ENCODE results near the gene PBX3. TPM values are rescaled to one million over a fixed set of nuclear protein-coding genes. Genes with fewer than 3 reads are reported as not detected.

Gene PBX3
- total RNA-seq, 1 experiment from 2014 or later = 46.0 TPM

GRCh38 chr9:125902831-125903512 lies 155.8 kb downstream of the PBX3 start:
- no peak overlapping the region for H3K27ac Mint-ChIP-seq
- Histone ChIP-seq H2BK120ac (ENCODE audit: low read depth, low read length, poor library complexity, severe bottlenecking) (no peak overlapping the region), H3K14ac (ENCODE audit: insufficient read depth, low read length) (no peak overlapping the region), H4K5ac (ENCODE audit: insufficient read length, low read depth, low read length) (no peak overlapping the region), H2AFZ (ENCODE audit: low read length) (no peak overlapping the region), H3T11ph (ENCODE audit: low read length) (no peak overlapping the region), H3K23me2 (ENCODE audit: insufficient read length, low read depth, low read length, poor library complexity, severe bottlenecking) (no peaks in the 10 kb centered on the region), H3K79me1 (ENCODE audit: insufficient read depth, low read depth, low read length, poor library complexity, severe bottlenecking) (peaks cover 2% of the 10 kb centered on the region), H3K9me3 (ENCODE audit: control insufficient read depth, low read depth, low read length) (no peaks in the 10 kb centered on the region), H3K23ac (ENCODE audit: insufficient read length, low read depth, low read length) (no peak overlapping the region), H2AK5ac (ENCODE audit: insufficient read length, low read length) (no peak overlapping the region), H3K18ac (ENCODE audit: insufficient read length, low read depth, low read length) (no peak overlapping the region), H3K4me2 (ENCODE audit: insufficient read depth, insufficient read length, low read length) (no peak overlapping the region), H3K56ac (ENCODE audit: insufficient read length, low read depth, low read length) (no peak overlapping the region), H3K9ac (ENCODE audit: extremely low read depth, insufficient read length, low read length) (no peak overlapping the region), H4K20me1 (ENCODE audit: control insufficient read depth, insufficient read depth, insufficient read length) (no peaks in the 10 kb centered on the region), H3K4me1 (ENCODE audit: insufficient read depth, low read length) (peaks cover 4% of the 10 kb centered on the region; the same call in 1 of the 2 replicates), H3K27me3 (ENCODE audit: insufficient read depth, low read length) (no peaks in the 10 kb centered on the region), H3K4ac (ENCODE audit: low read depth, low read length) (no peak overlapping the region), H3K79me2 (ENCODE audit: insufficient read depth, low read length) (no peaks in the 10 kb centered on the region; the same call in 1 of the 2 replicates), H4K91ac (ENCODE audit: insufficient read length, low read depth, low read length) (no peak overlapping the region), H4K8ac (replicated peaks; ENCODE audit: insufficient read length, low read depth, low read length) (no peak overlapping the region), H2BK15ac (ENCODE audit: low read depth, low read length) (no peak overlapping the region), H2BK5ac (ENCODE audit: insufficient read length, low read length) (no peak overlapping the region), H3K27ac (ENCODE audit: insufficient read length, low read depth, low read length) (no peak overlapping the region), H2BK20ac (ENCODE audit: low read depth, low read length, poor library complexity, severe bottlenecking) (no peak overlapping the region), H2BK12ac (ENCODE audit: insufficient read length, low read depth, low read length) (no peak overlapping the region)
- TF ChIP-seq CTCF (conservative IDR thresholded peaks at IDR 0.05) = no peak
- peaks cover 23 to 43% of the 10 kb centered on the region in 2 experiments for H3K4me1 Mint-ChIP-seq
- DNase-seq = no peak
- no peaks in the 10 kb centered on the region for H3K36me3 Mint-ChIP-seq (ENCODE audit: insufficient read depth in 1 of 3, low read depth in 3 of 3)
- H3K4me3 Mint-ChIP-seq = no peak overlapping the region
- no CpG with 5 or more reads among the region's 2 CpGs for WGBS (ENCODE audit: extremely low coverage, insufficient read length, low lambda C conversion rate)
- H3K9me3 Mint-ChIP-seq = no peaks in the 10 kb centered on the region
- H3K27me3 Mint-ChIP-seq (ENCODE audit: low read depth) = no peaks in the 10 kb centered on the region
